ENCODE data around the gene TRIM15.

GRCh38 chr6:30196376-30196775 lies 33.0 kb downstream of the TRIM15 start:
- TF ChIP-seq FOXP2 (optimal IDR thresholded peaks at IDR 0.05; ENCODE audit: control extremely low read depth, extremely low read length, insufficient read depth), result no peak
- no peak for TF ChIP-seq POLR2AphosphoS5 (IDR thresholded peaks at IDR 0.05; ENCODE audit: borderline replicate concordance, low read depth, low read length)
- TF ChIP-seq EZH2 (IDR thresholded peaks at IDR 0.05), result no peak
